CD4-positive, alpha-beta T cell treated with Interleukin-17A for 4 hours (primary cell): ENCODE results near the gene NPFFR1.
"Not testable (repeated sequence)": the region's sequence is repeated elsewhere in the genome, so short reads cannot be mapped to it uniquely, and the experiment has no call there.

Experiments
- DNase-seq: peaks from one replicate; pipeline ENCODE4 v3.0.0-alpha.2; 2020; ENCODE audit warnings: mixed read lengths

NPFFR1 gene

DNA sequence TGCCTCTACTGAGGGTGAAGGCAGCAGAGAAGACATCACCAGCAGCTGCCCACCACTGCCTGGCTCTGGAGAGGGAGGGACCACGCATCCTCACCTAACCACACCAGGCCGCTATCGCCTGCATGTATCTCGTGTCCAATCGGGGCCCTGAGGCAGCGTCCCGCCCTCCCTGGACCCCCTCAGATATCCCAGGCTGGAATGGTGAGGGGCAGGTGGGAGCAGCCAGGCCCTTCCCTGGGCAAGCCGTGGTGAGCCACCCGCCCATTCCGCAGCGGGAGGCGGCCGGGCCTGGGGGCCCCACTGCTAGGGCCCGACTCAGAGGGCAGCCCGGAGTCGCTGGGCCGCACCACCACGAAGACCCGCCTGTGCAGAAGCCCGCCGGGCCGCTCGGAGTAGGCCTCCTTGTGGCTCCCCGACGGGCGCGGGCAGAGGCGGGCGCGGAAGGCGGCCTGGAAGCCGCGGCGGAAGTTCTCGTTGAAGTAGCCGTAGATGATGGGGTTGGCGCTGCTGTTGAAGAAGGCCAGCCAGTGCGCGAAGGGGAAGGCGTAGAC is 29.0 kb downstream of the NPFFR1 start:
- DNase-seq, result no peak

DNA sequence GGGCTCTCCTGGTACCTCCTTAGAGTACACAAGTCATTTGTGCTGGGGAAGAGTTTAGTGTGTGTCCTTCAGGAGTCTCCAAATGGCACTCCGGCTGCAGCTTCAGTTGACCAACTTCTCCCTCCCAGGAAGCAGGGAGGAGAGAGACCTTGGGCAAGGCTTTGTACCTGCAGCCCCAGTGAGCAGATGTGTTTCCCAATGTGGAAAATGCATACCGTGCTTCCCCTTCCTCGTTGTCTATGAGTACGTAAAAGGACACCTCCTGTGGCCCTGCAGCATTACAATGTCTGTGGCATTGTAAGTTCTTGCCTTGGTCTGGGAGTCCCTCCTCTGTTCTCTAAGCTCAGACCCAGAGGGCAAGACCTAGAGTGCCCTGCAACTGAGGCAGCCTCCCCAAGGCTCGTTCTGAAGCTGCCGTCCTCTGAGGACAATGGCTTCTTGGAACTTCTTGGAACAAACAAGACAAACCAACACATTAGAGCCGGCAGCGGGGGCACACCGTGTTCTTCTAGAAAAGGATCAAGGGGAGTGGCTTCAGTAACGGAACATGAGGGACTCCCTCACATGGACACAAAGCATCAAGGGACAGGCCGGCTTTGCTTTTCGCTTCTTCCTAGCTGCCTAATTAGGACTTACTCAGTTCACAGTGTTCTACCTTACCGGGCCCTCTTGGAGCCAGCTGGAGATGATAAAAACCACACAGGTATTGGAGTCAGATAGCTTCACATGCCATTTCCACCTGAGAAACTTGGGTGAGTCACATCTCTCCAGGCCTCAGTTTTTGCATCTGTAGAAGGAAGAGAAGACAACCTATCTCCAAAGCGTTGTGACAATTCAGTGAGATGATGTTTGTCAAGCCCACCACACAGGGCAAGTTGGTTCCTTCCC is 29.7 kb downstream of the NPFFR1 start:
- DNase-seq, result no peak

DNA sequence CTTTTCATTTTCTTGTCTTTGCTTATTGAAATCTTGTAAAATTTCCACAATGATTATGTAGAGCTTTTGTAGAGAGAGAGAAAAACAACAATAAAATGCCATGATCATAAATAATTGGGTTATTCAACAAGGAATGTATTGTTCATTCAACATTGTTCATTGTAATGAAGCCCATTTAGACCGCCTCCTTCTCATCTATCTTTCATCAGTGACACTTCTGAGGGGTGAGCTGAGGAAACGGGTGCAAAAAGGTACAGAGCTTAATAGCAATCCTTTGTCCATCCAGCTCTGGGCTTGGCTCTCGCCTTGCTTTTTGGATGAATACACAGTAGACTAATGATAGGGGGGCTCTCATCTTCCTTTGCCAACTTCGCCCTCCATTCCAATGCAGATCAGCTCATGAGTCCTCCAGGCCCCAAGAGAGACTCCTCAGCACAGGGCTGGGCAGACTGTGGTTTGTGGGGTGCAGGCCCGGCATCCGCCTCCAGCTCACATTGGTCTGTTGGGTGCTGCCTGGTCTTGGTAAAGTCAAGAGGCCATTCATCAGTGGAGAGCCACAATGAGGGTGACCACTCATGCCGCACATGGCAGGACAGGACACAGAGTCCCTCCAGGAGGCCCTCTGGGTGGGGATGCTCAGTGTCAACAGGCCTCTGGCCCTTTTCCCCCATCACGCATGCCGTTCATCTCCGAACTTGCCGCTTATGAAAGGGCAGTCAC is 32.7 kb downstream of the NPFFR1 start:
- no peak for DNase-seq

DNA sequence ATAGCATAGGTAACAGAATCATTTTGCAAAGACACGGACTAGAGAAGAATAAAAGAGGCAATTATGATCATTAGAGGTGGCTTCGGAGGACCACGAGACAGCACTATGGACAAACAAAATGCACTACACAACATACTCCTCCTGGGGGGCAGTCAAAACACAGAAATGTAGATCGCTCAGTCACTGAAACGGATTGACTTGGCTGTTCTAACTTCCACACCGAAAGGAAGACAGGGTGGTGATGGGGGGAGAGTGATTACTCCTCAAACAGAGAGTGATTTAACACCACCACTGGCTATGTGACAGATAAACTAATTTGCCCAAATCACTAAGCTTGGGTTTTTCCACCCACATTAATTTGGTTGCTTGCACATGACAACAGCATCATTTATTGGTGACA is 36.4 kb downstream of the NPFFR1 start:
- DNase-seq, result no peak

DNA sequence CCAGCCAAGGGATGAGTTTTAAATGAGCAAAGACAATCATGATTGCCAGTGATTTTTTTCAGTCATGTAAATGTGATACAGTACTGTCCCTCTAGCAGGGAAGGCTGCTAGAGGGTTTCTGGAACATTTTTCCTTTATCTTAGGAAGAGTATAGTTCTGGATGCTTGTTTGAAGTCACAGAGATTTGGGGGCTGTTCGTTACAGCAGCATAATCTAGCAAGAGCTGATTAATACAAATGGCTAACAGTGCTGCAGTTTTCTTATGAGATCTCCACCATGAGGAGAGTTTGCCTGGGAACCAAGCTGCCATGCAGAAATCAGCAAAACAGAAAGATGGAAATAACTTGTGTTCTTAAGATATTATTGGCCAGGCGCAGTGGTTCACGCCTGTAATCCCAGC is 42.7 kb downstream of the NPFFR1 start:
- DNase-seq, result no peak

DNA sequence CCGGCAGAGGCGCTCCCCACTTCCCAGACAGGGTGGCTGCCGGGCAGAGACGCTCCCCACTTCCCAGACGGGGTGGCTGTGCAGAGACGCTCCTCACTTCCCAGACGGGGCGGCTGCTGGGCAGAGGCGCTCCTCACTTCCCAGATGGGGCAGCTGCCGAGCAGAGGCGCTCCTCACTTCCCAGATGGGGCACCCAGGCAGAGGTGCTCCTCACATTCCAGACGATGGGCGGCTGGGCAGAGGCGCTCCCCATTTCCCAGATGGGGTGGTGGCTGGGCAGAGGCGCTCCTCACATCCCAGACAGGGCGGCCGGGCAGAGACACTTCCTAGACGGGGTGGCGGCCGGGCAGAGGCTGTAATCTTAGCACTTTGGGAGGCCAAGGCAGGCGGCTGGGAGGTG is 43.8 kb downstream of the NPFFR1 start:
- not testable (repeated sequence) for DNase-seq

DNA sequence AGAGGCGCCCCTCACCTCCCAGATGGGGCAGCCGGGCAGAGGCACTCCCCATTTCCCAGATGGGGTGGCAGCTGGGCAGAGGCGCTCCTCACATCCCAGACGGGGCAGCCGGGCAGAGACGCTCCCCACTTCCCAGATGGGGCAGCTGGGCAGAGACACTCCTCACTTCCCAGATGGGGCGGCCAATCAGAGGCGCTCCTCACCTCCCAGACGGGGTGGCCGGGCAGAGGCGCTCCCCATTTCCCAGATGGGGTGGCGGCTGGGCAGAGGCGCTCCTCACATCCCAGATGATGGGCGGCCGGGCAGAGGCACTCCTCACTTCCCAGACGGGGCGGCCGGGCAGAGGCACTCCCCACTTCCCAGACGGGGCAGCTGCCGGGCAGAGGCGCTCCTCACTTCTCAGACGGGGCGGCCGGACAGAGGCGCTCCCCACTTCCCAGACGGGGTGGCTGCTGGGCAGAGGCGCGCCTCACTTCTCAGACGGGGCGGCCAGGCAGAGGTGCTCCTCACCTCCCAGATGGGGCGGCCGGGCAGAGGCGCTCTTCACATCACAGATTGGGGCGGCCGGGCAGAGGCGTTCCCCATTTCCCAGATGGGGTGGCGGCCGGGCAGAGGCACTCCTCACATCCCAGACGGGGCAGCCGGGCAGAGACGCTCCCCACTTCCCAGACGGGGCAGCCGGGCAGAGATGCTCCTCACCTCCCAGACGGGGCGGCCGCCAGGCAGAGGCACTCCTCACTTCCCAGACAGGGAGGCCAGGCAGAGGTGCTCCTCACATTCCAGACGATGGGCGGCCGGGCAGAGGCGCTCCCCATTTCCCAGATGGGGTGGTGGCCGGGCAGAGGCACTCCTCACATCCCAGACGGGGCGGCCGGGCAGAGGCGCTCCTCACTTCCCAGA is 44.5 kb downstream of the NPFFR1 start:
- DNase-seq, result not testable (repeated sequence)

DNA sequence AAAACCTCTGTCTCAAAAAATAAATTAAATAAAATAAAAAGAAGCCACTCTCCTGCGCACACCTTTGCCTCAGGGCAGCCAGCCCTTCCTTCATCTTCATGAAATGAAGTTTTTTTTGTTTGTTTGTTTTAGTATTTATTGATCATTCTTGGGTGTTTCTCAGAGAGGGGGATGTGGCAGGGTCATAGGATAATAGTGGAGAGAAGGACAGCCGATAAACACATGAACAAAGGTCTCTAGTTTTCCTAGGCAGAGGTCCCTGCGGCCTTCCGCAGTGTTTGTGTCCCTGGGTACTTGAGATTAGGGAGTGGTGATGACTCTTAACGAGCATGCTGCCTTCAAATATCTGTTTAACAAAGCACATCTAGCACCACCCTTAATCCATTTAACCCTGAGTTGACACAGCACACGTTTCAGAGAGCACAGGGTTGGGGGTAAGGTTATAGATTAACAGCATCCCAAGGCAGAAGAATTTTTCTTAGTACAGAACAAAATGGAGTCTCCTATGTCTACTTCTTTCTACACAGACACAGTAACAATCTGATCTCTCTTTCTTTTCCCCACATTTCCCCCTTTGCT is 45.8 kb downstream of the NPFFR1 start:
- not testable (repeated sequence) for DNase-seq

DNA sequence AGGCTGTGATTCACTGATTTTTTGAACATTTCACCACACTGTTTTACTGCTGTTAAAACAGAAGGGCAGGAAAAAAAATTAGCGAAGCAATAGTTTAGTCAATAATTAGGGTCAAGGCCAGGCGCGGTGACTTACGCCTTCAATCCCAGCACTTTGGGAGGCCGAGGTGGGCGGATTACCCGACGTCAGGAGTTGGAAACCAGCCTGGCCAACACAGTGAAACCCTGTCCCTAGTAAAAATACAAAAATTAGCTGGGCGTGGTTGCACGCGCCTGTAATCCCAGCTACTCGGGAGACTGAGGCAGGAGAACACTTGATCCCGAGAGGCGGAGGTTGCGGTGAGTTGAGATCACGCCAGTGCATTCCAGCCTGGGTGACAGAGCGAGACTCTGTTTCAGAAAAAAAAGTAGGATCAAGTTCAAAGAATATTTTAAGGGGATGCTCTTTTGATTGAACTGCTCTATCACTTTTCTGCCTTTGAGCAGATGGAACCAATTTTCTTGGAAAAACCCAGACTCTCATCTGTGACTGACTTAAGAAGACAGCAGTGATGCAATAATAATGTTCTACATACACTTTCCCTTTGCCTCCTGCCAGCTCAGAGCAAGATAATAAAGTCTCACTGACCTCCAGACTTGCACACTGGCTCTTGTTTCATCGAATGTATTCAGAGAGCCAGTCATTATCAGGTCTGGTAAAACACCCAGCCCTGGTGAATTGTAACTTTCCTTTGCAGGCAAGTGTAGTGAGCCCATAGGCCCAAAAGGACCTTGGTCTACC is 48.9 kb downstream of the NPFFR1 start:
- DNase-seq, result no peak

DNA sequence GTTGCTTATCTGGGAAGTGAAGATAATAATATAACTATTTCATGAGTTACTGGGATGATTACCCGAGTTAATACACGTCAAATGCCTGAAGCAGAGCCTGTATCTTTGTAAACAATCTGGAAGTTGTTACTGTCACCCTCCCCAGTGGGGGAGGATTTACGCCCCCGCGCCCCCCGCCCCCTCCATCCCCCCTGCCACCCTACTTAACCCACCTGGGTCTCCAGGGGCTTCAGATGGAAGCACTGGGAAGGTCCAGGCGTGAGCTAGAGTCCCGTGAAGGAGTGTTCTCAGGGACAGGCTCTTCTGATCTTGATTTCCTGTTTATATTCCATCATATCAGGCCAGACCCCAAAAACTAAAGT is 49.9 kb downstream of the NPFFR1 start:
- no peak for DNase-seq

DNA sequence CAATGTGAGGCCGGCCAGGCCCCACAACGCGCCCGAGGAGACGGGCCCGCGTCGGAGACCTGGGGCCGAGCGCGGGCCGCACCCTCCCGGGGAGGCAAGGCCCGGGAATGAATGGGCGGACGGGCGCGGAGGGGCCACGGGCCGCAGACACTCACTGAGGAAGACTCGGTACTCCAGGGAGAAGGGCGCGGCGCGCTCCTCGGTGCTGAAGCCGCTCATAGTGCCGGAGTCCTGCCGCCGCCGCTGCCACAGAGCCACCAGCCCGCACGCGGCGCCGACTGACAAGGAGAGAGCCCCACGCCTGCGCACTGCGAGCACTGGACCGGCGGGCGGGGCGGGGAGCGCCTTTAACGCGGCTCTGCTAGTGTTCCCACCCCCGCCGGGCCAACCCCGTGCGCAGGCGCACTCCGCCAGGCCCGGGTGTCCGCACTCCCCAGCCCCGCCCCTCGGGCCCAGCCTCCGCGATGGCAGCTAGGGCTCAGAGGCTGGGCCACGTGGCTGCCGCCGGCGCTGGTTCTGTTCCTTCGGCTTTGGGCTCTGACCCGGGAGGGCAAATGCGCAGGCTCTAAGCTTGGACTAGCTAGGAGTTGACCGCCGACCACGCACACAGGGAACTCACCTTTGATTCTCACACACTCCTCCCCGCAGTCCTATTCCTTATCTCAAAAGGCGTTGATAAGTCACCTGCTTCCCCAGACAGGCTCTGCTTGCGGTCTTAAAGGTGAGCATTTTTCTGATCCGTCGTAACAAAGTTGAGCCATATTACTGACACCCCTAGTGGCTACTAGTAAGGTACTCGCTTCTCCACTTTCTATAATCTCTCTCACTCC is 50.5 kb downstream of the NPFFR1 start, which contains the start of gene PPA1:
TSS of gene PPA1 (minus strand) at position 321 of the 830 bp plus-strand sequence. CDS start at position 219, 102 bp downstream.
- DNase-seq, result peak; percentile 100

DNA sequence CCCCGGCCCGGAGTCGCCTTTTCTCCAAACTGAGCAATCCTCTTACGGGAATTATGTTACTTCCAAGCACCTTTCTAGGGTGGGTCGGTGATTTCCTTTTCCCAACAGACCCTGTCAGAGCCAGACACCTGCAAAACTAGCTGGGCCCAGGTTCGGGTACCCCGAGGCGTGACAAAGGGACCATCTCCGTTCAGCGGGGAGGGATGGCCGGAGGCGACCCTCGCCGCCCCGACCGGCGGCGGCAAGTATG is 51.0 kb downstream of the NPFFR1 start:
- peak; percentile 25 for DNase-seq

DNA sequence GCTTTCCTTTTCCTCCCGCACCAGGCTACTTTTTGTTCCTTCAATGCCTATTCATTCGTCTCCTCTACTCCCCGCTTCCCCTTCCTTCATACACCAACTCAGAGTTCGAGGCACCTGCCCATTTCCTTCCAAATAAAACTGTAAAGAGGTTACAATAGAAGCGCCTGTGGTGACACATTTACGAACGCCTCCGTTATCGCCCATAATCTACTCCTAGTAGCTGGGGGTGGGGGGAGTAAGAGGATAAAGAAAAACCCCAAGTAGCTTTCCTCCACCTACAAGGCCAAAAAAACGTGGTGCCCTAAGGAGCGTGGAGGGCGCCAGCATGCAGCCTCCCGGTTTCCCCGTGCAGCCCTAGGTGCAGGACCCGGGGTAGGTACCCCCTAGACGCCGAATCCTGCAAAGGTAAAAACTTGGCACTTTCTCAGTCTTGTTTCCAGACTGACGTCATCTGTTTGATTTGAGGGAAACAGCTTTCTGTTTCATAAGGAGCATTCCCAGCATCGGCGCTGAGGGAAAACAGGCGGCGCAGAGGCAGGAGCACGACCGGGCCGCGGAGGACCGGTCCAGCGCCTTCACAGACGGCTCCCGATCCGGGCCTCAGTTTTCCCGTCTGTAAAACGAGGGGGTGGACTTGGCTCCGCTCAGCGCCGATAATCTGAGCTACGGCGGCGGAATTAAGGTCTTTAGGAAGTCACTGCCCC is 51.5 kb downstream of the NPFFR1 start:
- peak; percentile 55 for DNase-seq

DNA sequence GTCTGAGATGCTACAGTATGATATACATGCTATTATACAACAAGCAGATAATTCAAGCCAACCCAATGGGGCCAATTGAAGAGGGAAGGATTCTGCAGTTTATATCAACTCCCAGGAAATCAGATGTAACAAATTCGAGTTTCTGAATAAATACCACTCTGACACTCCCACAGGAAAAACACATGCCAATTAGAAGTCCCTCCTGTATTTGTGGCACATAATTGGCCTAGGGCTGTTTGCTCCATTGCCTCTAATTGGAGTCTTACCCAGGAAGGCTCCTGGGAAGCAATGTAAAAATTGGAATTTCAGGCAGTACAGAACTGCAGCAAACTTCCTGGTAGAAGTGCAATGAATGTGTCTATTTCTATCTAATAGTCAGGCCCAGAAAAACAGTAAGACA is 55.3 kb downstream of the NPFFR1 start:
- DNase-seq, result no peak

DNA sequence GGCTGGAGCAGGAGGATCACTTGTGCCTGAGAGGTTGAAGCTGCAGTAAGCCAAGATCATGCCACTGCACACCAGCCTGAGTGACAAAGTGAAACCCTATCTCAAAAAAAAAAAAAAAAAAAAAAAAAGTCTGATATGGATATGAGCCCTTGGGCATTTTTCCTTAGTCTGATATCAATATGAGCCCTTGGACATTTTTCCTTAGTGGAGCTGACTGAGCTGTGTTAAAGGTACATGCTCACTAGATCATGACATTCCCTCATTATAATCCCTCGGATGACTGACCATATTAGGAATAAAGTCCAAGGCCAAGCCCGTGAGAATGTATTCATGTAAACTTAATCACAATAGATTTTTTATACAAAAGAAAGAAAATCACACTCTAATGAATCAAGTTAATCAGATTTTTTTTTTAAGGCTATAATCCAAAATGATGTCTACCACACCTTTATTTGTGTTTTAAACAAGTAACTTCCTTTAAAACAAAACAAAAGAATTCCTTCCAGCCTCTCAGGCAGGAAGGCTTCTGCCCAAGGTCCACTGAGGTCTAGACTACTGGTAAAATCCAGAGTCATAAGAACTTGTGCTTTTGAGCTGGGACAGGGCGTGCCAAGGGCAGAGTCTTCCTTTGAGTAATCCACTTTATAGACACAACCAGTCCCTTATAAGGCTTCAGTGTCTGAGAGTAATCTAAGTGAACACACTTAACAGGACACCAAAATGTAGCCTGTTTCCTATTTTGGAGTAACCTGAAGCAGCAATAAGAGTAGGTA is 56.1 kb downstream of the NPFFR1 start:
- no peak for DNase-seq

DNA sequence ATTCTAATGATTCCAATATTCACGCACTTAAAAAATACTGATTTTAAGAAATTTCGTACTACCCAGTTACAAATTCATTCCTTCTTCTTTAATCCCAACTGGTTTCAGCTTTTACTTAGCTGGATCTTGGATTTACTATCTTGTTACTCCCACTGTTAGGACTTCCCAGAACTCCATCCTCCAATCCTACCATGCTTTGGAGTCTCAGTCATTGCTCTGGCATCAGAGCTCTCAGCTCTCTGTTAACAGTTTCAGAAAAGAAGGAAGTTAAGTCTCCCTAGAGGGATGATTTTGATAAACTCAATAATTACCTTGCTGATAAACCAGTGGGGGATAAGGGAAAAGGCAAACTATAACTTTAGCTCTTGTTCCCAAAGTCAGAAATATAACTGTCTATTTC is 60.1 kb downstream of the NPFFR1 start:
- DNase-seq, result no peak

DNA sequence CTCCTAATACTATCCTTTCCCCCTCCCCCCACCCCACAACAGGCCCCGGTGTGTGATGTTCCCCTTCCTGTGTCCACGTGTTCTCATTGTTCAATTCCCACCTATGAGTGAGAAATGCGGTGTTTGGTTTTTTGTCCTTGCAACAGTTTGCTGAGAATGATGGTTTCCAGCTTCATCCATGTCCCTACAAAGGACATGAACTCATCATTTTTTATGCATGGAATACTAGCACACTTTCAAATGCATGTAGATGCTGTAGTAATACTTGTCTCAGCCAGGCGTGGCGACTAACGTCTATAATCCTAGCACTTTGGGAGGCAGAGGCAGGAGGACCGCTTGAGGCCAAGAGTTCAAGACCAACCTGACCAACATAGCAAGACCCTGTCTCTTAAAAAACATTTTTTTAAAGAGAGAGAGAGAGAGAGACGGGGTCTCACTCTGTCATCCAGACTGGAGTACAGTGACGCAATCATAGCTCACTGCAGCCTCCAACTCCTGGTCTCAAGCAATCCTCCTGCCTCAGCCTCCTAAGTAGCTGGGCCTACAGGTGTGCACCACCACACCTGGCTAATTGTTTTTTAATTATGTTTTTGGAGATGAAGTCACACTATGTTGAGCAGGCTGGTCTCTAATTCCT is 60.9 kb downstream of the NPFFR1 start:
- not testable (repeated sequence) for DNase-seq

DNA sequence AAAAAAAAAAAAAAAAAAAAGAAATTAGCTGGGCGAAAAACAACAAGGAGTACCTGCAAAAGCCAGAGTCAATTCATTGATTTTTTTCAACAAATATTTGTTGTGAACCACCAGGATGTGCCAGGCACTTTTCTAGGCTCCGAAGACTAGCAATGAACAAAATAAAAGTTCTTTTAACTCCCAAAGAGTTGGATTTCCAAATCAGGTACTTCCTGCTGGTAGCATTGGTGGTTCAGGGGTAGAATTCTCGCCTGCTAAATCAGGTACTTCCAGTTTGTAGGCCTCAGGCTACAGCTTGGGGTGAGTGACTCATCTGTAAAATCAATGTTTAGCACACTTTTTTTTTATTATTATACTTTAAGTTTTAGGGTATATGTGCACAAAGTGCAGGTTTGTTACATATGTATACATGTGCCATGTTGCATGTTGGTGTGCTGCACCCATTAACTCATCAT is 61.4 kb downstream of the NPFFR1 start:
- DNase-seq, result no peak

DNA sequence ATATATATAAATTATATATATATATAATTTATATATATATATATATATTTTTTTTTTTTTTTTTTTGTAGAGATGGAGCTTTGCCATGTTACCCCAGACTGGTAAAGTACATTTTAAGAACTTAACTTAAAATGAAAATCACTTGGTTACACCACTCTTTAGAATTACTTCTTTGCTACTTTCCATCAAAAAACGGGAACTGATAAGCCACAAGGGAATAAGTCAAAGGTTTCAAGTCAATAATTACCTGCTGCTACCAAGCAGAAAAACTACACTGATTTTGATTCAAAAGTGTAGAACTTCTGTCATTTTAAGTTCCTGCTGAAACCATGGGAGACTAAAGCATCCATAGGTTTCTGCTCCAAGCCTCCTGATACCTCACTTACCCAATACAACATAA is 62.8 kb downstream of the NPFFR1 start:
- DNase-seq, result no peak
